ENCODE data around the gene CD180. TPM values are rescaled to one million over a fixed set of nuclear protein-coding genes. Genes with fewer than 3 reads are reported as not detected.

CD180 gene
- total RNA-seq, 1 experiment from 2014 or later = not detected

DNA sequence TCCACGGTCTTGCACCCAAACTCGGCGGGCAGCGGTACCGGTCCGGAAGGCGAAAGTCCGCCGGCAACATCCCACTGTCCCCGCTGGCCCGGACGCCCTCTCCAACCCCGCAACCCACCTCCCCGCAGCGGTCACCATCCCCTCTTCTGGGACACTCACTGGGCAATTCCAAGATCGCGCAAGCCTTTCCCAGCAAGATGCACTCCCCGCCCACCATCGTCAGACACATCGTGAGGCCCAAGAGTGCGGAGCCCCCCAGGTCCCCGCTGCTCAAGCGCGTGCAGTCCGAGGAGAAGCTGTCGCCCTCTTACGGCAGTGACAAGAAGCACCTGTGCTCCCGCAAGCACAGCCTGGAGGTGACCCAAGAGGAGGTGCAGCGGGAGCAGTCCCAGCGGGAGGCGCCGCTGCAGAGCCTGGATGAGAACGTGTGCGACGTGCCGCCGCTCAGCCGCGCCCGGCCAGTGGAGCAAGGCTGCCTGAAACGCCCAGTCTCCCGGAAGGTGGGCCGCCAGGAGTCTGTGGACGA, 33.3 kb downstream of the CD180 start:
- DNase-seq (ENCODE audit: low read depth) = no peak

DNA sequence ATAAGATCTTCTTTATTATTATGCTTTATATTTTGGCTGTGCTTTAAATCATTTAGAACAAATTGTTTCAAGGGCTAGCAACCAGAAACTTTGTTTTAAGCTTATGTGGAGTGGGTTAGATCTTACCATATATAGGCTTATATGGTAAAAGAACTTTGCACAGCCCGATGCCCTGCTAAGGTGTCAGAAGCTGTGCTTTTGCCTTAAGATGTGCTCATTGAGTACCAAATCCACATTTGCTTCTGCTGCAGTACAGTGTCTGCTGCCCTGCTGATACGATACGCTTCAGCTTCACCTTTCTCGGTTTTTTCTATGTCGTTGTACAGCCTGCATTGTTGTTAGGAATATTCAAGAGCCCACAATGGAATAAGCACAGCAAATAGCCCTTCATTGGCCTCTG, 34.8 kb downstream of the CD180 start:
- no peak for DNase-seq (ENCODE audit: low read depth)

DNA sequence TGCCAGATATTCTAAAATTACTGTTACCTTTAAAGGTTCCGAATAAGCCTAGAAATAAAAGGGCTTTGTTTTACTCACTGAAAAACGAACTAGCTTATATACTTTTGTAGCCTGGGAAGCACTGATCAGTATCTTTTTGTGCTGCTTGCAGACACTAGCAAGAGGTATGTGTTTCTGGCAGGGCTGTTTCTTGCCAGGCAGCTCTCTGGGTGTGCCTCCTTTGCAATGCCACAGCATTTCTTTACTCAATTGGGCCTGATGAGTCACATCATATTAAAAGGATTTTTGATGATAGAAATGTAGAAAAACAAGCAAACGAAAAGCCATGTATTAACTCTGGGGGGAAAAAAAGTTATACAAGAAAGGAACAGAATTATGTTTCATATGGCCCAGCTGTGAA, 35.6 kb downstream of the CD180 start:
- peak; percentile 61 for DNase-seq (ENCODE audit: low read depth)

DNA sequence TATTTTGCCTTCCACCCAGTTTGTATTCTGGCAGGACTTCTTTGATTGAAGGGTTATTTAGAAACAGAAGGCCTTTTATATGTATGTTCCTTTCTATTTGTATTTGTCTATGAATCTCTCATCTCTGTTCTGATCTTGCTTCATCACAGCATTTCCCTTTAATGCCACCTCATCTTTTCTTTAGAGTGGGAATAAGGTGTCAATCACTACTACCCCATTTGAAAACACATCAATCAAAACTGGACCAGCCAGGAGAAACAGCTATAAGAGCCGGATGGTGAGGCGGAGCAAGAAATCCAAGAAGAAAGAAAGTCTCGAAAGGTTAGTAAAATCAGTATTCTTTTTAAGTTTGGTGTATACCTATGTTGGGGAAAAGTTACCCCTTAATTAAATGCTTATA, 36.3 kb downstream of the CD180 start:
- no peak for DNase-seq (ENCODE audit: low read depth)

DNA sequence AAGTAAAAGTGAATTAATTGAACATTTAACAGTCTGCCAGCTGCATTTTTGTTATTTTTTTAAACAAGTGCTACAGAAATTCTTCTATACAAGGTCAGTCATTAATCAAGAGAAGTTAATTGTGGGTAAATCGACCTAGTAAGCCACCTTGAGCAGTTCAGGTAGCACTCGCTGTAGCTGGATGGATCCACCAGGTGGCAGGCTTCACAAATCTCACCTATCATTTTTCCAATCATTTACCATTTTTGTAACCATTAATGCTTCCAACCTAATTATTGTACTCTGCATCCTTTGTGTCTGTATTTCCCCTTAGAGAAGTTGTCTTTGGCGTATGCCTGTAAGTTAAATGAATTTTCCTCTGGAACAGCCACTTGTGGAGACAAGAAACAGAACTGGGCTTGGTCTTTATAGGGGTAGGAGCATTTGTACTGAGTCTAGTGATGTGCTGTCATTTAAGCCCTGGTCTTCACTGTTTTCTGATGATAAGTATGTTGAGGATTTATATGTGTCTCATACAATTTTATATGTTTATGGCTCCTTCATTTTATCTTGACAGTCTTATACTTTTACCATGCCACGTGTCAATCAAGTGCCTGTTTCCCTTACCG, 39.5 kb downstream of the CD180 start:
- peak; percentile 9 for DNase-seq (ENCODE audit: low read depth)

- no peak for DNase-seq (ENCODE audit: low read depth)
Observed at GRCh38 chr5:67154556-67155206, 41.9 kb downstream of the CD180 start.

- no peak for DNase-seq (ENCODE audit: low read depth)
Observed at GRCh38 chr5:67153292-67153691, 43.3 kb downstream of the CD180 start.

GRCh38 chr5:67152400-67152799, 44.2 kb downstream of the CD180 start:
- DNase-seq (ENCODE audit: low read depth) = no peak

GRCh38 chr5:67149951-67150523, 46.6 kb downstream of the CD180 start:
- DNase-seq (ENCODE audit: low read depth) = peak; percentile 10

DNA sequence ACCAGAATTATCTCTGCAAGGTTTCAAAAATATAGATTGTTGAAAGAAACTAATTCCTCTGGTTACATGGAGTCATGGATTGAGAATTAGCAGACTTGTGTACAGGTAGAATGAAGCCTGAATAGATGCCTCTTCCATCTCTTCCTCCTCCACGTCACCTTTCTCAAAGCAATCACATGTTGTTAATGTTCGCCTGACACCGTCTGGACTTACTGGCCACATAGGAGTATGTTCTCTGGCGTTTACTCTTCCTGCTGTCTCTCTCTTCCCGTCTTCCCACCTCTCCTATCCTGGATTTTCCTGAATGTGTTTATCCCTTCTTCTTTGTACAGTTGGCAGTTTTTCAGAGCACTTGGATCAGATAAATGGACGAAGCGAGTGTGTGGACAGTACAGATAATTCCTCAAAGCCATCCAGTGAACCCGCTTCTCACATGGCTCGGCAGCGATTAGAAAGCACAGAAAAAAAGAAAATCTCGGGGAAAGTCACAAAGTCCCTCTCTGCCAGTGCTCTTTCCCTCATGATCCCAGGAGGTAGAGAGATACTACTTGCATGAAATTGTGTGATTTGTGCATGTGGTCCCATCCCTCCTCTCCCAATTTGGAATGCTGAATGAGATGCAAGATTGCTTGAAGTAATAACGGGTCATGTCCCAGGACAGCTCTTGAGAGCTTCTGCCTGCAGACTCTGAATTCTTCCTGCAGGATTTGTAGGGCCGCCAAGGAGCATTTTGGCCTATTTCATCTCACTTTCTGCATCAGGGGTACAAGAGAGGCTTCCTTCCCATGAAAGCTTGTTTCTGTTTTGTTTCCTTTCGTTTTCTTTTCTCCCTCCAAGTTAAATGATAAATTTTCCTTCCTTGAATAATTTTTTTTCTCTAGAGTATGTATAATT, 47.3 kb downstream of the CD180 start:
- DNase-seq (ENCODE audit: low read depth) = no peak

DNA sequence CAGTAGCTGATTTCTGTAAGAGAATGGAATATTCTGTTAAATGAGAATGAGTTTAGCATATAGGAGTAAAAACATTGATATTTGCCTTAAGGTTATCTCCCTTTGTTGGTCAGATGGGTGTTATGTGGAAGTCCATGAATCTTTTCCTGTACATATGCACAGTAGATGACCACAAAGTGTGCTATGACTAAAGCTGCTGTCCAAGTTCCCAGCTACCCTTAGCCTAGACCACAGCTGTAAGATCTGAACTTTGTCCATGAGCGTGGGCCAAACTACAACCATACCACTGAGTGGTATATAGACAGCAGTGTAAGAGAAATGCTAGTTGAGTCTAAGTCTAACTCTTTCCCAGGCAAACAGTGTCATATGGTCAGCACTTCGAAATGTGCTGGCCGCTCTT, 48.8 kb downstream of the CD180 start:
- DNase-seq (ENCODE audit: low read depth) = peak; percentile 31

GRCh38 chr5:67146981-67147380, 49.6 kb downstream of the CD180 start:
- DNase-seq (ENCODE audit: low read depth) = no peak

DNA sequence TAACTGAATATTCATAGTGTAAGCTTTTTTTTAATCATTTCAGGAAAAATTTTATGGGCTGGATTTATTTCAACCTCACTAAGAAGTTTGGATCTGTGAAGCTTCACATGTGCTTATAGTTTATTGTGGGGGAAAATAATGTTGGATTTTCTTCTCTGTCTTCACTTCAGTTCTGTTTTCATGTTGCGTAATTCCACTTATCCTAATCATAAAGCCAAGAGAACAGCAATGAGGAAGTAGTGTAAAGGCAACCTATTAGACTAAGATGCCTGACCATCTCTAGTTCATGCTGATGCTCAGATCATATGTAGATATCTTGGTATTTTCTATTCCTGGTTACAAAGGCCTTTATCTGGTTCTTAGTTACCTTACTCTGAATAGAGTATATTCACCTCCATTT, 50.0 kb downstream of the CD180 start:
- DNase-seq (ENCODE audit: low read depth) = no peak

DNA sequence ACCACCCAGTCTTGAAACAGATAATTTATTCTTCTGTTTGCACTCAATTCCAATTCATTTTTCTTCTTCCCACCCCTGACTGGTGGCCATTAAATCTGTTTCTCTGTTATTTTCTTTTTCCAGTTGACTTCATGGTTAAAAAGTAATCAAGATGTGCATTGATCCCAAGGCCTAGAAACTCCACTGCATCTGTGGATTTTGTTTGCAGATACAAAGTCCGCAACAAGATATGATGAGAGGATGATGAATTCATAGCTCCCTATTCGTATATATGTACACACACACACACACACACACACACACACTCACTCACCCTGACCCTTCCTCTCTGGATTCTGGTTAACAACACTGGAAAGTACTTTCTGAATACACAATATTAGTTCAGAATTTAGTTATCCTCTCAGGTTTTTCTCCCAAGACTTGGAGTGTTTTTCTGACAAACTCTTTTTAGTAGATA, 52.4 kb downstream of the CD180 start:
- DNase-seq (ENCODE audit: low read depth) = no peak

DNA sequence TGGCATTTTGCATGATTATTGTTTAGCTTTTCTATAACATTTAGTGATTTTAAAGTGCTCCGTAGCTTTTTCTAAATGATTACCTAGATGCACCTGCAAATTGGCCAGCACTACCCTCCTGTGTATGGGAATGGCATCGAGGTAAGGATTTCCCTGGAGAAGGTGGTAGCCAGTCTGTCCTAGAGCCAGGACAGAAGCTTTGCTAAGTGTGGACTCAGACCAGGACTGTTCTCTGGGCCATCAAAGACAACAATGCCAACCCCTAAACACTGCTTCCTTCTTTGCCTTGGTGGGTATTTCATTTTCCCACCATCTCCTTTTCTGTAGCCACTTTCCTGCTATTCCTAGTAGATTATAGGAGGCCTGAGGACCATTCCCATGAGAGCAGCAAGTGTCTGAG, 53.0 kb downstream of the CD180 start:
- DNase-seq (ENCODE audit: low read depth) = no peak

DNA sequence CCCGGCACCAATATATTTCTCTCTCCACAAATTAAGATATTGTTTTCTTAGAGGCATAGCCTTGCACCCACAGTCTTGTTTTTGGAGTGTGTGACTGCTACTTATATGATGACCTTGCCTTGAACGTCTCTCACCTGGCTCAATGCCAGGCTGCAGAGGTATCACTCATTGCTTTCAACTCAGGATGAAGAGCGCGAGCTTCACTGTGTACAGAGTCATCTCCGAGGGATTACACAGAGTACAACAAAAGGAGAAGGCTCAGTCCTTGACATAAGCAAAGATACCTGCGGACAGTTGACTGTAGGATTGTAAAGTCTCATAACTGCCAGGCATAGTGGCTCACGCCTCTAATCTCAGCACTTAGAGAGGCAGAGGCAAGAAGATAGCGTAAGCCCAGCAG, 53.8 kb downstream of the CD180 start:
- no peak for DNase-seq (ENCODE audit: low read depth)

- DNase-seq (ENCODE audit: low read depth) = no peak
Observed at GRCh38 chr5:67141644-67142043, 55.0 kb downstream of the CD180 start.

- DNase-seq (ENCODE audit: low read depth) = peak; percentile 1
Observed at GRCh38 chr5:67140413-67140812, 56.2 kb downstream of the CD180 start.

DNA sequence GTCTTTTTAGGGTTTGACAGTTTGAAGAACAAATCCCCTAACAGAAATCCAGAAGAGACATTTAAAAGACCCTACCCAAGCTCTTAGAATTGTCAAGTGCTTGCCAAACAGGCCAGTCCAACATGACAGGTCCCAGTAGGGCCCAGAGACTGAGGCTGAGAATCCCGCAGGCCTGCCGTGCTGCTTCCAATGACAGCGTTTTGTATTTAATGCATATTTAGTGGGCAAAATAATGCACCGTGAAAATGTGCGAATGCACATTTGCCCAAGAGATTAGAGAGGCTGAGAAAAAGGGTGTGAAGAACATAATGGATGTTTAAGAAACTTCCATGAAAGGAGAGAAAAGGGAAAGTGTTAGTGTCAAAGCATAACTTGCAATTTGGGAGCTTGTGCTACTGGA, 57.6 kb downstream of the CD180 start:
- DNase-seq (ENCODE audit: low read depth) = no peak

DNA sequence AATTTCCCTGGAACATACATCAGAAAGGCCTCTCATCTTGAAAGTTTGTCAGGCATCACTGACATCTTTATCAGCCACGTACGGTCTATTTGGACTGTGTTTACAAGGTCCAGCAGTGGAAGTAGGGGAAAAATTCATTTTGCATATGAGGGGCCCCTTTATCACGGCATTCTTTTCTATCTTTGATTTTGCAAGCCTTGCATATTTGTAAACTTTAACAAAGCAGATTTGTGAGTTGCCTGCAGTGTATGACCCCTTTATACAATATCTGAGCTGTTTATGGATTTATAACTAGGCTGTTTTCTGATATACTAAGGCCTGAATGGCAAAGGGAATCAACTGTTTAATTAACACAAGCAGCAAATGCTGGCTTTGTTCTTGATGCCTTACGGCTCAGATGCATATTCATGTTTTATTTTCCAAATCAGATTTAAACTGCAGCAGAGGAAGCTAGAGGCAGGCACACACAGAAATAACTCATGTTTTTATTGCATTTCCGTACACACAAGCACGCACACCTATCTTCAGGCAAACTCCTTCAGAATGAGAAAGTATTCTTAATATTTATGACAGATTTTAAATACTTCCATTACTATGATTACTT, 61.1 kb downstream of the CD180 start:
- no peak for DNase-seq (ENCODE audit: low read depth)

- DNase-seq (ENCODE audit: low read depth) = no peak
Observed at GRCh38 chr5:67133776-67134175, 62.8 kb downstream of the CD180 start.

DNA sequence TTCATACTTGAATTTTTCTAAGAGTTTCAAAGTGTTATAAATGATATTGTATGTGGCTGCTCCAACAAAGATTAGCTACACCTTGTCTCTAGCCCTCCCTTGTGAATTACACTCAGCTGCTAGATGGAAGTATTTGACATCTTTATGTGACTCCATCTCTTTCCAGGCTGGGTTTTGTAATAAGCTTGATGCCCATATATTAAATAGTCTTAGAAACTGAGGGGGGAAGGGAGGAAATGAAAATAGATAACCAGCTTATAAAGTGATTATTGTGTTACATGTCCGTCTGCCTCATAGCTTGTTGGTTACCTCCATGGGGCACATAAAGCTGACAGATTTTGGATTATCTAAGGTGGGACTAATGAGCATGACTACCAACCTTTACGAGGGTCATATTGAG, 63.4 kb downstream of the CD180 start:
- no peak for DNase-seq (ENCODE audit: low read depth)

Data from LHCN-M2 (cell line).